H1 (cell line): ENCODE results near the gene GLRA1. TPM values are rescaled to one million over a fixed set of nuclear protein-coding genes. Genes with fewer than 3 reads are reported as not detected.

ENCODE experiments used
- CTCF ChIA-PET: fragments of 300-600 bp; sonication (Branson Sonifier 250); formaldehyde crosslinking; loops from one replicate; lab custom pipeline; 2021; ENCODE audit not compliant: partially characterized antibody; lab: Charles Lee
- POLR2A ChIA-PET: fragments of 300-600 bp; sonication (Branson Sonifier 250); formaldehyde crosslinking; loops from one replicate; lab custom pipeline; 2021; ENCODE audit warnings: inconsistent platforms; ENCODE audit not compliant: partially characterized antibody; lab: Charles Lee
- DNase-seq, 2 experiments: peaks; one replicate each; pipeline versions ENCODE4 v3.0.0 to v3.0.0-alpha.2; 2010 to 2022; ENCODE audit warnings: low spot score in 2 of 2, low read depth in 1 of 2, mixed read lengths in 1 of 2
- FAIRE-seq: peaks from 2 replicates; lab custom pipeline; 2011; peaks lifted over from hg19 to GRCh38; lab: Jason Lieb, UNC
- H2AFZ ChIP-seq: 2 replicates; pipeline ENCODE4 v1.8.1; 2012; ENCODE audit warnings: low read length, inconsistent platforms
- H2AK5ac ChIP-seq: 2 replicates; pipeline ENCODE4 v1.6.1; 2013; ENCODE audit warnings: low read depth, low read length
- H2BK120ac ChIP-seq: replicated peaks from 2 replicates; pipeline ENCODE3; 2013; ENCODE audit warnings: low read depth, low read length, inconsistent platforms
- H2BK12ac ChIP-seq: 2 replicates; pipeline ENCODE4 v1.6.1; 2013; ENCODE audit warnings: low read depth, low read length
- H2BK15ac ChIP-seq: 2 replicates; pipeline ENCODE4 v1.6.1; 2013; ENCODE audit warnings: low read length
- H2BK20ac ChIP-seq: 2 replicates; pipeline ENCODE4 v1.6.1; 2013; ENCODE audit warnings: low read length
- H2BK5ac ChIP-seq: 2 replicates; pipeline ENCODE4 v1.6.1; 2013; ENCODE audit warnings: low read depth, low read length
- H3K14ac ChIP-seq: 2 replicates; pipeline ENCODE4 v1.6.1; 2013; ENCODE audit warnings: inconsistent platforms; ENCODE audit not compliant: insufficient read length
- H3K18ac ChIP-seq: 2 replicates; pipeline ENCODE4 v1.6.1; 2013; ENCODE audit warnings: low read length; ENCODE audit errors: extremely low read depth
- H3K23ac ChIP-seq: 2 replicates; pipeline ENCODE4 v1.6.1; 2013; ENCODE audit warnings: inconsistent platforms; ENCODE audit not compliant: insufficient read length
- H3K23me2 ChIP-seq: 2 replicates; pipeline ENCODE4 v1.6.1; 2013; ENCODE audit warnings: low read depth, low read length
- H3K27ac ChIP-seq: 2 replicates; pipeline ENCODE4 v1.6.1; 2011; ENCODE audit warnings: low read depth, low read length, inconsistent platforms
- H3K27me3 ChIP-seq, 4 experiments: replicated peaks in 1 of 4; 1 replicate in 1 of 4; 2 replicates in 3 of 4; pipeline versions ENCODE4 v1.6.1 to v1.8.1; 2011 to 2013; ENCODE audit warnings: low read length in 3 of 4, mild to moderate bottlenecking in 3 of 4, inconsistent platforms in 2 of 4, mixed read lengths in 2 of 4, moderate library complexity in 1 of 4; ENCODE audit not compliant: control insufficient read depth in 3 of 4, insufficient read depth in 3 of 4; ENCODE audit errors: extremely low read depth in 1 of 4
- H3K36me3 ChIP-seq, 4 experiments: 2 replicates each; pipeline versions ENCODE4 v1.6.1 to v1.8.1; 2011 to 2013; ENCODE audit warnings: mild to moderate bottlenecking in 4 of 4, low read length in 3 of 4, moderate library complexity in 2 of 4, control low read depth in 1 of 4, inconsistent platforms in 1 of 4; ENCODE audit not compliant: insufficient read depth in 4 of 4, control insufficient read depth in 2 of 4
- H3K4ac ChIP-seq: replicated peaks from 2 replicates; pipeline ENCODE3; 2013; ENCODE audit warnings: low read length, low read depth, mixed read lengths, inconsistent platforms; ENCODE audit not compliant: insufficient read length
- H3K4me1 ChIP-seq, 4 experiments: replicated peaks in 1 of 4; 1 replicate in 1 of 4; 2 replicates in 3 of 4; pipeline versions ENCODE4 v1.6.1 to v1.8.1; 2011 to 2013; ENCODE audit warnings: low read length in 3 of 4, inconsistent platforms in 2 of 4, mixed read lengths in 1 of 4; ENCODE audit not compliant: insufficient read depth in 4 of 4, control insufficient read depth in 3 of 4
- H3K4me2 ChIP-seq, 2 experiments: 2 replicates each; pipeline versions ENCODE4 v1.6.1 to v1.8.1; 2011 to 2013; ENCODE audit warnings: low read depth in 2 of 2, low read length in 2 of 2, control low read depth in 1 of 2, inconsistent platforms in 1 of 2, mild to moderate bottlenecking in 1 of 2; ENCODE audit not compliant: insufficient read depth in 1 of 2
- H3K4me3 ChIP-seq, 4 experiments: fragments of 200-600, 300-600 bp in 1 of 4; sonication (generic), shearing (Covaris generic), sonication (Bioruptor Twin) in 1 of 4; 2 replicates each; pipeline versions ENCODE4 v1.5.1 to v1.8.1; 2011 to 2016; ENCODE audit warnings: low read length in 4 of 4, low read depth in 3 of 4, control low read depth in 2 of 4, inconsistent platforms in 2 of 4, mild to moderate bottlenecking in 2 of 4, mixed read lengths in 1 of 4, moderate library complexity in 1 of 4; ENCODE audit not compliant: insufficient read depth in 2 of 4; ENCODE audit errors: extremely low read depth in 1 of 4
- H3K56ac ChIP-seq: replicated peaks from 2 replicates; pipeline ENCODE3; 2013; ENCODE audit warnings: low read depth, mild to moderate bottlenecking, mixed read lengths, low read length, inconsistent platforms; ENCODE audit not compliant: insufficient read length
- H3K79me1 ChIP-seq: 2 replicates; pipeline ENCODE4 v1.6.1; 2013; ENCODE audit warnings: low read depth, low read length, control low read depth
- H3K79me2 ChIP-seq, 2 experiments: 2 replicates each; pipeline versions ENCODE4 v1.6.1 to v1.8.1; 2012 to 2013; ENCODE audit warnings: low read length in 2 of 2, mild to moderate bottlenecking in 2 of 2, inconsistent platforms in 1 of 2; ENCODE audit not compliant: insufficient read depth in 2 of 2, control insufficient read depth in 1 of 2
- H3K9ac ChIP-seq, 4 experiments: replicated peaks in 1 of 4; 1 replicate in 1 of 4; 2 replicates in 3 of 4; pipeline versions ENCODE4 v1.6.1 to v1.8.1; 2011 to 2013; ENCODE audit warnings: low read depth in 3 of 4, low read length in 3 of 4, control low read depth in 2 of 4, mild to moderate bottlenecking in 2 of 4, moderate library complexity in 2 of 4, inconsistent platforms in 1 of 4; ENCODE audit errors: extremely low read depth in 1 of 4
- H3K9me3 ChIP-seq, 2 experiments: 2 replicates each; pipeline versions ENCODE4 v1.6.1 to v1.8.1; 2012 to 2013; ENCODE audit warnings: mild to moderate bottlenecking in 2 of 2, moderate library complexity in 2 of 2, control low read depth in 1 of 2, inconsistent platforms in 1 of 2, low read depth in 1 of 2, low read length in 1 of 2, mixed read lengths in 1 of 2; ENCODE audit not compliant: insufficient read depth in 2 of 2
- H4K20me1 ChIP-seq, 2 experiments: replicated peaks in 1 of 2; 2 replicates each; pipeline versions ENCODE3 to v1.8.1; 2011 to 2013; ENCODE audit warnings: inconsistent platforms in 2 of 2, low read length in 2 of 2, mild to moderate bottlenecking in 1 of 2; ENCODE audit not compliant: insufficient read depth in 2 of 2, control insufficient read depth in 1 of 2
- H4K5ac ChIP-seq: 2 replicates; pipeline ENCODE4 v1.6.1; 2013; ENCODE audit warnings: low read length, low read depth, mixed read lengths, inconsistent platforms; ENCODE audit not compliant: insufficient read length
- H4K8ac ChIP-seq: 2 replicates; pipeline ENCODE4 v1.8.0; 2013; ENCODE audit warnings: mild to moderate bottlenecking, moderate library complexity, low read length, inconsistent platforms; ENCODE audit not compliant: insufficient read depth; ENCODE audit errors: extremely low read depth
- H4K91ac ChIP-seq: replicated peaks from 2 replicates; pipeline ENCODE3; 2013; ENCODE audit warnings: low read length, mixed read lengths, inconsistent platforms; ENCODE audit not compliant: insufficient read length
- CBX8 ChIP-seq: fragments of 300-800, 300-1000 bp; sonication (generic); IDR thresholded peaks from 2 replicates; pipeline ENCODE4 v1.7.1; 2016; ENCODE audit warnings: low read depth, low read length, borderline replicate concordance
- EGR1 ChIP-seq: IDR thresholded peaks from 2 replicates; pipeline ENCODE4 v1.6.1; 2011; ENCODE audit warnings: low read depth, low read length, borderline replicate concordance
- GTF2F1 ChIP-seq: IDR thresholded peaks from 2 replicates; pipeline ENCODE4 v1.6.1; 2012; ENCODE audit warnings: low read depth, low read length, improper control_type of control experiment, borderline replicate concordance
- KDM4A ChIP-seq: IDR thresholded peaks from one replicate; pipeline ENCODE4 v1.7.1; 2012; ENCODE audit warnings: low read depth, mild to moderate bottlenecking, moderate library complexity, low read length, inconsistent platforms; ENCODE audit not compliant: severe bottlenecking
- MAFK ChIP-seq: IDR thresholded peaks from 2 replicates; pipeline ENCODE4 v1.6.1; 2012; ENCODE audit warnings: low read depth, mild to moderate bottlenecking, improper control_type of control experiment, low read length
- POLR2AphosphoS5 ChIP-seq: IDR thresholded peaks from 2 replicates; pipeline ENCODE4 v1.6.1; 2011; ENCODE audit warnings: low read depth, low read length
- TAF7 ChIP-seq: optimal IDR thresholded peaks from 2 replicates; pipeline ENCODE3; 2011; ENCODE audit warnings: low read depth, mild to moderate bottlenecking, inconsistent platforms, low read length, moderate library complexity, borderline replicate concordance
- WGBS, 2 experiments: shearing (Covaris generic) in 1 of 2; methylation state at CpG; one replicate each; pipeline versions ENCODE4 v1.1.6 to v1.1.7; 2013 to 2015; ENCODE audit warnings: low lambda C conversion rate in 2 of 2, mixed read lengths in 2 of 2, inconsistent platforms in 1 of 2, low coverage in 1 of 2, missing lambda C conversion rate in 1 of 2; ENCODE audit not compliant: insufficient replicate concordance in 2 of 2, insufficient coverage in 1 of 2, insufficient read length in 1 of 2; ENCODE audit errors: extremely low coverage in 1 of 2, missing lambda C conversion rate in 1 of 2; 5-methylcytosine and 5-hydroxymethylcytosine counted together
- polyA plus RNA-seq, 7 experiments: library from polyadenylated mRNA; depleted of rRNA in 3 of 7; stranded (reverse) in 5 of 7; unstranded in 2 of 7; fragments of >200 nt in 5 of 7; fragments of 200-250 nt in 2 of 7; gene quantifications; 1 replicate in 5 of 7; 2 replicates in 1 of 7; 4 replicates in 1 of 7; pipeline versions ENCODE4 v1.2.1 to v1.2.3, GENCODE V29; 2011 to 2013; ENCODE audit warnings: missing spikeins in 2 of 7, mixed read lengths in 2 of 7
- total RNA-seq: library from RNA; stranded (reverse); fragmentation: NEBNext Ultra II Directional; extraction: Animal tissue kit (Norgen Biotek cat#: 25700); gene quantifications from 2 replicates; pipeline ENCODE4 v1.2.1, GENCODE V29; 2021
- TF ChIP-seq, protein P1 (sequence below): IDR thresholded peaks from 2 replicates; pipeline ENCODE4 v1.6.1; 2012; ENCODE audit warnings: inconsistent platforms

The GLRA1 gene
- total and polyA plus RNA-seq, 2 of the 8 experiments (the other 6 are each of a cell fraction or from before 2014, with no cell fraction given) = not detected

DNA sequence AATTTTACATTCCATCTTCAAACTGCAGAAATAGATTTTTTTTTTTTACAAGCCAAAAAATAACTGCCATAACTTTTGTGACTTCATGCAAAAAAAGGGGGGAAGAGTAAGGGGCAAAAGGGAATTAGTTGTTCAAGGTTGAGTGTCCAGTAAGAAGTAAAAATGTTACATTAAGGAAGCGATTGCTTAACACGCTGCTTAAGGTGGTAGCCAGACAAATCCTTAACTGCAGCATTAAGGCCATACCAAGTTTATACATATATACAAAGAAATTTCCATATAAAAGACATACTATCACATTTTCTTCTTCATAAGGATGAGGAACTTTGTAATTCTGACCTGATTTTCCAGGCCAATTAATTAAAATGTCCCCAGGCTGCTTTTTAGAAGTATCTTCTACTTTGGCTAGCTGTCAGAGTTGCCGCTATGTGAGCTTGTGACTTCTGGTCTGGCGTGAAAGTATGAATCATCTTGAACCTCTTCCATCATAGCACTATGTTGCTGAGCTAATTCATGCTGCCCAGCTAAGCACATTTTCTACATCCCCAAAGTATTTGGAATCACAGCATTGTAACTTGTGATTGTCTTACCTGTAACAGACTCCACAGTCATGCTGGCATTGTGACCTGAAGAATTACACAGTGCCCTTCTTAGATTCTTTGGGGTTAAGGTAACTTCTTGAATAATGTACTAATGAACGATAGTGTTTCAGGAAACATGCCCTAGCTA lies 112.9 kb downstream of the GLRA1 start:
- WGBS, 2 experiments = 98% methylated on average over 5 of the region's 5 CpGs; no CpG with 5 or more reads in 1 of the 2 experiments
- Histone ChIP-seq H3K9me3 (no peaks in the 10 kb centered on the region), H3K18ac (no peak overlapping the region), H3K4me1 (peaks cover 0 to 3% (median 0%) of the 10 kb centered on the region in 4 experiments; a peak in 1 of 7 replicates), H2BK120ac (no peak overlapping the region), H4K91ac (no peak overlapping the region), H2BK12ac (no peak overlapping the region), H3K56ac (no peak overlapping the region), H4K8ac (no peak overlapping the region), H3K4me3 (no peak overlapping the region), H3K36me3 (peaks cover 7 to 70% (median 30%) of the 10 kb centered on the region in 4 experiments; a peak in 6 of 8 replicates), H4K20me1 (peaks cover 0 to 8% of the 10 kb centered on the region in 2 experiments), H3K79me1 (peaks cover 3% of the 10 kb centered on the region; the same call in 1 of the 2 replicates), H2AK5ac (no peak overlapping the region), H3K23me2 (no peaks in the 10 kb centered on the region), H3K23ac (no peak overlapping the region), H3K9ac (no peak overlapping the region), H3K79me2 (peaks cover 0 to 16% of the 10 kb centered on the region in 2 experiments; a peak in 2 of 4 replicates), H4K5ac (no peak overlapping the region), H3K27me3 (no peaks in the 10 kb centered on the region), H2BK20ac (no peak overlapping the region), H3K14ac (no peak overlapping the region), H2BK5ac (no peak overlapping the region), H3K4ac (no peak overlapping the region), H2AFZ (no peak overlapping the region), H3K27ac (no peak overlapping the region), H3K4me2 (no peak overlapping the region), H2BK15ac (no peak overlapping the region)
- DNase-seq (no peak), FAIRE-seq (no peak)
- POLR2A ChIA-PET = interaction anchor here (0.9 to 6.3 kb wide), 6 partner anchors 9 to 78 kb away, joined by 3 to 40 read pairs (median 4); partner anchors contain the start of gene G3BP1
- CTCF ChIA-PET = interaction anchor here (0.7 to 2.1 kb wide), 2 partner anchors 331 to 537 kb away, joined by 3 to 7 read pairs; no protein-coding TSS in a partner anchor
- TF ChIP-seq TAF7 (no peak), POLR2AphosphoS5 (peak; percentile 39; the same call in 1 of the 2 replicates), GTF2F1 (no peak), KDM4A (no peak), MAFK (no peak), CBX8 (no peak), EGR1 (no peak)
- TF ChIP-seq, protein P1, sequence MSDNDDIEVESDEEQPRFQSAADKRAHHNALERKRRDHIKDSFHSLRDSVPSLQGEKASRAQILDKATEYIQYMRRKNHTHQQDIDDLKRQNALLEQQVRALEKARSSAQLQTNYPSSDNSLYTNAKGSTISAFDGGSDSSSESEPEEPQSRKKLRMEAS = no peak
